Breast epithelium (tissue), 4 donors: ENCODE results near the gene KIF17. TPM values are rescaled to one million over a fixed set of nuclear protein-coding genes. Genes with fewer than 3 reads are reported as not detected.

Source experiments
- DNase-seq, 2 donors: peaks; one replicate each; pipeline ENCODE4 v3.0.0-alpha.2; 2019; ENCODE audit warnings: low spot score in 2 of 2
- H3K27ac ChIP-seq, 2 donors: fragments of 200-600 bp; sonication (generic) in 1 of 2; one replicate each; pipeline ENCODE4 v1.5.1; 2016 to 2019; ENCODE audit warnings: mild to moderate bottlenecking in 1 of 2
- H3K27me3 ChIP-seq, 2 donors: fragments of 200-600 bp; sonication (generic) in 1 of 2; one replicate each; pipeline versions ENCODE4 v1.5.1 to v1.6.0; 2017 to 2019; ENCODE audit warnings: control low read depth in 1 of 2, mild to moderate bottlenecking in 1 of 2
- H3K36me3 ChIP-seq: fragments of 200-600 bp; one replicate; pipeline ENCODE4 v1.5.1; 2019
- H3K4me1 ChIP-seq, 2 donors: fragments of 200-600 bp; sonication (generic); one replicate each; pipeline ENCODE4 v1.5.1; 2016 to 2019; ENCODE audit warnings: control low read depth in 1 of 2
- H3K4me3 ChIP-seq, 3 donors: fragments of 200-600 bp; sonication (generic); 1 replicate in 2 of 3; 2 replicates in 1 of 3; pipeline ENCODE4 v1.5.1; 2016 to 2019; ENCODE audit warnings: mild to moderate bottlenecking in 3 of 3, moderate library complexity in 2 of 3
- H3K9me3 ChIP-seq, 2 donors: fragments of 200-600 bp; sonication (generic) in 1 of 2; one replicate each; pipeline ENCODE4 v1.5.1; 2016 to 2019; ENCODE audit warnings: control low read depth in 1 of 2
- CTCF ChIP-seq, 3 donors: fragments of 450-650 bp; IDR thresholded peaks; one replicate each; pipeline ENCODE4 v1.5.1; 2016 to 2017; ENCODE audit warnings: antibody characterized with exemption in 3 of 3, mild to moderate bottlenecking in 3 of 3, moderate library complexity in 3 of 3
- POLR2A ChIP-seq: fragments of 450-650 bp; IDR thresholded peaks from one replicate; pipeline ENCODE4 v1.6.1; 2016; ENCODE audit warnings: antibody characterized with exemption, mild to moderate bottlenecking, moderate library complexity
- POLR2AphosphoS5 ChIP-seq, 3 donors: sonication (generic); formaldehyde crosslinking; IDR thresholded peaks; one replicate each; pipeline ENCODE4 v1.6.1; 2017; ENCODE audit warnings: antibody characterized with exemption in 3 of 3
- intact Hi-C: fragments of 100-400 bp; cut with DNase I; formaldehyde crosslinking; loops from one replicate; pipeline ENCODE4 v1.15.1; 2023; ENCODE audit warnings: low total_unique reads
- total RNA-seq, 3 donors: library from RNA; depleted of rRNA; stranded (reverse); fragments of >200 nt; gene quantifications; one replicate each; pipeline ENCODE4 v1.1.0, GENCODE V29; 2016

KIF17 gene
- total RNA-seq, 3 donors from 2014 or later, result 1.8 to 3.5 (median 2.0) TPM

- Histone ChIP-seq H3K4me3 (no peak overlapping the region), H3K36me3 (peaks cover 3% of the 10 kb centered on the region)
- TF ChIP-seq POLR2A, result no peak
- TF ChIP-seq CTCF (IDR thresholded peaks at IDR 0.05), result no peak
- no peak for TF ChIP-seq POLR2AphosphoS5 (IDR thresholded peaks at IDR 0.05)
Observed at GRCh38 chr1:20751462-20751990, 33.7 kb upstream of the KIF17 start.

GRCh38 chr1:20742671-20743070, 24.9 kb upstream of the KIF17 start:
- H3K36me3 ChIP-seq, result peaks cover 3% of the 10 kb centered on the region

More at GRCh38 chr1:20751462-20751990, 33.7 kb upstream of the KIF17 start:
- H3K27me3 ChIP-seq, result no peaks in the 10 kb centered on the region
- H3K9me3 ChIP-seq, result no peaks in the 10 kb centered on the region
- no peaks in the 10 kb centered on the region for H3K4me1 ChIP-seq
- DNase-seq, result no peak
- H3K27ac ChIP-seq, result no peak overlapping the region
- intact Hi-C loops, result no loop called here

DNA sequence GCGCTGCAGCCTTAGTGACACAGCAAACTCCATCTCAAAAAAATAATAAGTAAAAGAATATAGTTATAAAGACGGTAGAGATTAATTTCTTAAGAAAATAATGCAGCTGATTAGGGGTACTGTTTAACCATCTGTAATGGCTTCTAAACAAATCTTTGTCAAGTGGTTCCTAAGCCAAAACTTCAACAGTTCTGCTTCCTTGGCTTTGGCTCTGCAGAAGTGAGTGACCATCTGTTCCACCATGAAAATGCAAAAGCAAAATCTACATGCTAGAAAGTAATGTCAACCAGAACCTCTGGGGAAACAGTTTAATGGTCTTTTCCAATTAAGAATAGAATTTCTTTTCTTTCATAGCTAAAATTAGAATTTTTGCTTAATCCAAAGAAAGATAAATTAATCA, 23.0 kb upstream of the KIF17 start:
- H3K4me1 ChIP-seq, result no peaks in the 10 kb centered on the region
- H3K4me3 ChIP-seq, result no peak overlapping the region
- TF ChIP-seq POLR2A, result no peak
- no peak for TF ChIP-seq CTCF (IDR thresholded peaks at IDR 0.05)
- TF ChIP-seq POLR2AphosphoS5 (IDR thresholded peaks at IDR 0.05), result no peak
- intact Hi-C loops, result no loop called here
- DNase-seq, result no peak
- no peak overlapping the region for H3K27ac ChIP-seq
- peaks cover 3% of the 10 kb centered on the region for H3K36me3 ChIP-seq
- H3K9me3 ChIP-seq, result no peaks in the 10 kb centered on the region
- H3K27me3 ChIP-seq, result no peaks in the 10 kb centered on the region

More at GRCh38 chr1:20742671-20743070, 24.9 kb upstream of the KIF17 start:
- Histone ChIP-seq H3K9me3 (no peaks in the 10 kb centered on the region), H3K27ac (no peak overlapping the region), H3K4me3 (no peak overlapping the region), H3K27me3 (no peaks in the 10 kb centered on the region), H3K4me1 (no peaks in the 10 kb centered on the region)
- intact Hi-C loops, result no loop called here
- DNase-seq, result no peak
- no peak for TF ChIP-seq CTCF (IDR thresholded peaks at IDR 0.05)
- no peak for TF ChIP-seq POLR2AphosphoS5 (IDR thresholded peaks at IDR 0.05)
- TF ChIP-seq POLR2A, result no peak

GRCh38 chr1:20739225-20739624, 21.4 kb upstream of the KIF17 start:
- no peaks in the 10 kb centered on the region for H3K36me3 ChIP-seq
- no peaks in the 10 kb centered on the region for H3K27me3 ChIP-seq
- H3K4me1 ChIP-seq, result no peaks in the 10 kb centered on the region
- intact Hi-C loops, result no loop called here
- no peaks in the 10 kb centered on the region for H3K9me3 ChIP-seq
- no peak overlapping the region for H3K27ac ChIP-seq
- TF ChIP-seq CTCF (IDR thresholded peaks at IDR 0.05) (no peak), POLR2AphosphoS5 (IDR thresholded peaks at IDR 0.05) (no peak), POLR2A (no peak)
- H3K4me3 ChIP-seq, result no peak overlapping the region
- DNase-seq, result no peak

DNA sequence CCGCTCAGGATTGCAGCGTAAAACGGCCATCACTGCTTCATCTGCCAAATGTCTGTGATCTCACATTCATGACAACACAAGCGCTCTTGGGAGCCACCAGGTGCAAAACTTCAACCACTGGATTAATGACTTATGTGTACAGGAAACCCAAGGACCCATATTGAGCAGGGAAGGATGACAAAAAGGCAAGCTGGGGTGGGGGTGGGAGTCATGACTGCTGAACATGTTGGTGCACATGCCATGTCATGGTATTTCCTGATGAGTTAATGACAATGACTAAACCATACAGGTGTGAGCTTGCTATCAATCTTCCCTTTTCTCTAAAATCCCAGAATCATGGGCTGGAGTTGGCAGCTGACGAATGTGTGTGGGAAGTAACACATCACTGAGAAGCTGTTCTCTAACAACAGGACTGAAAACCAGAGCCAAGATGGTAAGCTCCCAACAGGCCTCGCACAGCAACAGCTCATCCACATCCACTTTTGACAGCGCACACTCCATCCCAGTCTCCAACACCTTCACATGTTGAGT, 17.8 kb upstream of the KIF17 start:
- DNase-seq, result peak in 1 of 2 donors; percentile 15
- intact Hi-C loops, result no loop called here
- H3K4me3 ChIP-seq, result no peak overlapping the region
- H3K9me3 ChIP-seq, result no peaks in the 10 kb centered on the region
- H3K36me3 ChIP-seq, result no peaks in the 10 kb centered on the region
- no peak for TF ChIP-seq POLR2AphosphoS5 (IDR thresholded peaks at IDR 0.05)
- no peak for TF ChIP-seq CTCF (IDR thresholded peaks at IDR 0.05)
- peaks cover 0 to 12% of the 10 kb centered on the region in 2 donors for H3K4me1 ChIP-seq
- H3K27ac ChIP-seq, result no peak overlapping the region
- H3K27me3 ChIP-seq, result peaks cover 4% of the 10 kb centered on the region in 2 donors
